Prostate gland (tissue), 2 donors: ENCODE measurements around the gene BTG2.
A peak's percentile ranks its signal among the peaks of the same experiment; 100 is the strongest.

Source experiments
- CTCF ChIP-seq, 4 experiments: fragments of 200-600 bp in 2 of 4; fragments of 450-650 bp in 2 of 4; sonication (generic) in 2 of 4; IDR thresholded peaks; 1 replicate in 3 of 4; 2 replicates in 1 of 4; pipeline ENCODE4 v1.5.1; 2016 to 2019; ENCODE audit warnings: antibody characterized with exemption in 4 of 4, mild to moderate bottlenecking in 2 of 4, moderate library complexity in 2 of 4
- POLR2A ChIP-seq: fragments of 450-650 bp; IDR thresholded peaks from one replicate; pipeline ENCODE4 v1.6.1; 2016; ENCODE audit warnings: antibody characterized with exemption, mild to moderate bottlenecking
- POLR2AphosphoS5 ChIP-seq: sonication (generic); formaldehyde crosslinking; IDR thresholded peaks from one replicate; pipeline ENCODE4 v1.6.1; 2017; ENCODE audit warnings: antibody characterized with exemption

GRCh38 chr1:203322500-203323179 is 17.3 kb downstream of the BTG2 start:
- TF ChIP-seq CTCF (IDR thresholded peaks at IDR 0.05) (no peak), POLR2A (no peak), POLR2AphosphoS5 (peak; percentile 2)
